Amniotic stem cell (primary cell): ENCODE measurements around the gene ANGPTL2.
A peak's percentile ranks its signal among the peaks of the same experiment; 100 is the strongest.
"Not testable (repeated sequence)": the region's sequence is repeated elsewhere in the genome, so short reads cannot be mapped to it uniquely, and the experiment has no call there.

Experiments
- DNase-seq: peaks from one replicate; lab custom pipeline; 2025; lab: John Stamatoyannopoulos, UW

The ANGPTL2 gene

GRCh38 chr9:127155314-127155960 is 33.0 kb upstream of the ANGPTL2 start:
- DNase-seq = no peak

DNA sequence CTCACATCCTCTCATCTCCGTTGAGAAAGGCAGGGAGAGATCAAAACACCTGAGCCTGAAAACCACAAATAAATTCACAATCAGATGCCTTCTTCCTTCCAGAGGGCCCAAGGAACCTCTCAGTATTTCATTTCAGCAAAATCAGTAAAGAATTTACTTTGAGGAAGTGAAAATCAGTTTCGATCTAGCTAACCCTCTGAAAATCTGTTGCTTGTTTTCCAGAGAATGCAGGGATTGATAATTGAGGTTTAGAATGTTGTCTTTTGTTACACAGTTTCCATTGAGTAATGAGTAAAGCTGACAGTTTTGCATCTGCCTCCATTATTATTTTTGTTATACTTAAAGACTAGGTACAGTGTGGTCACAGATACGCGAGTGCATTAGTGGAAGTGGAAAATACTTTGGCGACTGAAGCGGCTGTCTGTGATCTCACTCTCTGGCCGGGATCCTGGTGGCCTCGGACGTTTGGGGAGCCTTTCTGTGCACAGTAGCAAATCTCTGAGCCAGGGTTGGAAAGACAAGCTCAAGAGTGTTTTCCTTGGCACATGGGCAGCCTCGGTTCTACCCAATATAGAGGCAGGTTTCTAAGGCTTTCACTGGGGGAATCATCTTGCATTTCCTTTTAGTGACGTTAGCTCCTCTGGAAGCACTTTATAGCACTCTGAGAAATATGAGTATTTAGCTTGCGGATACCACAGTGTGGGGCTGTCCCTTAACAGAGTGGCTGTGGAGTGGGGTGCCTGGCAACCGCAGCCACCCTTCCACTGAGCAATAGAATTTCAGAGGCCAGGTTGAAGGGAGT is 32.2 kb upstream of the ANGPTL2 start:
- DNase-seq = peak; percentile 21

- DNase-seq = no peak
These were observed 31.6 kb upstream of the ANGPTL2 start for GRCh38 chr9:127154003-127154389.

DNA sequence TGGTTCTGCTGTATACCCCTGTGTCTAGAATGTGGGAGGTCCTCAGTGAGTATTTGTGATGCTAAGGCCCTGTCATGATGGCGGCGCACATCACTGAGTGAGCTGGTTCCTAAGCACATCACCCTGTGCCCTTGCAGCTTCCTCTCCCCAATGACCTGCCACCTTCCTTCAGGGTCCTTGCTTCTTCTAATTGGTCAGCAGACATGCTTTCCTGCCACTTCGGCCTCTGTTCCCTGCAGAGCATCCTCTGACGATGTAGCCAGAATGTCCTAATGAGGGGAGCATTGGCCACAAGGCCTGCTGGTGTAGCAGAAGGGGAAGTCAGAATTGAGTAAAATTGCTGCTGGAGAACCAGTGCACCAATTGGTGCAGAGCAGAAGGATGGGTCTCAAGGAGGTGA is 31.1 kb upstream of the ANGPTL2 start:
- no peak for DNase-seq

GRCh38 chr9:127149463-127150390 is 27.3 kb upstream of the ANGPTL2 start:
- no peak for DNase-seq

DNA sequence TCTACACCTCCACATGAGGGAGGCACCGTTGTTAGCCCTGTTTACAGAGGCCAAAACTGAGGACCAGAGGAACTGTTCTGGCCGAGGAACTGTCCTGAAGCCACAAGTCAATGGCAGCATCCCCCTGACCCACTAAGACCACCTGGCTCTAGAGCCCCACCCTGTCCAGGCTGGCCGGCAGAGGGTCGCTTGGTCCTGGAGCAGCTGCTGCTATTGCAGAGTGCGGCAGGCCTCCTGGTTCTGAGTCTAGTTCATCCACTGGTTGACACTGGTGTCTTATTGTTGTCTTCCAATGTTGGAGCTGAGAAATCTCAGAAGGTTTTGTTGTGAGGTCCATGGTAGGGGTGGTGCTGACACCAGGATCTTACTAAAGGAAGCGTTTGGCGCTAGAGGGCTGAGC is 26.6 kb upstream of the ANGPTL2 start:
- DNase-seq = no peak

GRCh38 chr9:127148014-127148413 is 25.6 kb upstream of the ANGPTL2 start:
- DNase-seq = no peak

- DNase-seq = no peak
These were observed 24.8 kb upstream of the ANGPTL2 start for GRCh38 chr9:127147251-127147650.

DNA sequence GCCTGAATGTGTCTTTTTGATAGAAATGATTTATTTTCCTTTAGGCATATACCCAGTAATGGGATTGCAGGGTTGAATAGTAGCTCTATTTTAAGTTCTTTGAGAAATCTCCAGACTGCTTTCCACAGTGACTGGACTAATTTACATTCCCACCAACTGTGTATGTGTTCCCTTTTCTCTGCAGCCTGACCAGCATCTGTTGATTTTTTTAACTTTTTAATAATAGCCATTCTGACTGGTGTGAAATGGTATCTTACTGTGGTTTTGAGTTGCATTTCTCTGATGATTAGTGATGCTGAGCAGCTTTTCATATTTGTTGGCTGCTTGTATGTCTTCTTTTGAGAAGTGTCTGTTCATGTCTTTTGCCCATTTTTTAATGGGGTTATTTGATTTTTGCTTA is 24.4 kb upstream of the ANGPTL2 start:
- DNase-seq = not testable (repeated sequence)

- no peak for DNase-seq
These were observed 22.4 kb upstream of the ANGPTL2 start for GRCh38 chr9:127144670-127145445.

DNA sequence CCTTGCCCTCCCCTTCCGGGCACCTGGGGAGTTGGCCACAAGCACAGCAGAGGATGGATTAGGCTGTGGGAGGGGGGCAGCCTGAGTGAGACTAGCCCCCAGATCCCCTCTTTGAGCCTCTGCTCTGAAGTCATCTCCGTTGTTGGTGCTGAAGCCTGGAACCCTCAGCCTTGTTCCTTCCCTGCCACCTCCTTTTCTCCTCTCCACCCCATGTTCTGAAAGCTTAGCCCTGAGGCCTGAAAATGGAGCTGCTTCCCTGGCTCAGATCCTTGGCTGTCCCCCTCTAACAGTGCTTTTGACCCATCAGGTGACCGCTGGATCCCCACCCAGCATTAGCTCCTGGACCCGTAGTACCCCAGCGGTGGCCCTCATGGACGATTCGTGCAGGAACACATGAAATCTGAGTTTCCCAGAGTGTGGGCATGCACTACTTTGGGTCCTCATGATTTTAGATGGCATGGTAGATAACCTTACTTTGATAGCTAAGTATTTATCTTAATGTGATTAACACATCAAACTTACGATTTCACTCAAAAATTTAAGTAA is 21.6 kb upstream of the ANGPTL2 start:
- DNase-seq = no peak

- no peak for DNase-seq
These were observed 20.6 kb upstream of the ANGPTL2 start for GRCh38 chr9:127142931-127143464.

GRCh38 chr9:127142291-127142690 is 19.9 kb upstream of the ANGPTL2 start:
- no peak for DNase-seq

- no peak for DNase-seq
These were observed 18.6 kb upstream of the ANGPTL2 start for GRCh38 chr9:127140842-127141675.

- DNase-seq = no peak
These were observed 17.7 kb upstream of the ANGPTL2 start for GRCh38 chr9:127140181-127140580.

GRCh38 chr9:127139775-127140174 is 17.3 kb upstream of the ANGPTL2 start:
- DNase-seq = no peak

GRCh38 chr9:127139071-127139731 is 16.8 kb upstream of the ANGPTL2 start:
- DNase-seq = no peak

- DNase-seq = no peak
These were observed 16.0 kb upstream of the ANGPTL2 start for GRCh38 chr9:127138444-127138843.

DNA sequence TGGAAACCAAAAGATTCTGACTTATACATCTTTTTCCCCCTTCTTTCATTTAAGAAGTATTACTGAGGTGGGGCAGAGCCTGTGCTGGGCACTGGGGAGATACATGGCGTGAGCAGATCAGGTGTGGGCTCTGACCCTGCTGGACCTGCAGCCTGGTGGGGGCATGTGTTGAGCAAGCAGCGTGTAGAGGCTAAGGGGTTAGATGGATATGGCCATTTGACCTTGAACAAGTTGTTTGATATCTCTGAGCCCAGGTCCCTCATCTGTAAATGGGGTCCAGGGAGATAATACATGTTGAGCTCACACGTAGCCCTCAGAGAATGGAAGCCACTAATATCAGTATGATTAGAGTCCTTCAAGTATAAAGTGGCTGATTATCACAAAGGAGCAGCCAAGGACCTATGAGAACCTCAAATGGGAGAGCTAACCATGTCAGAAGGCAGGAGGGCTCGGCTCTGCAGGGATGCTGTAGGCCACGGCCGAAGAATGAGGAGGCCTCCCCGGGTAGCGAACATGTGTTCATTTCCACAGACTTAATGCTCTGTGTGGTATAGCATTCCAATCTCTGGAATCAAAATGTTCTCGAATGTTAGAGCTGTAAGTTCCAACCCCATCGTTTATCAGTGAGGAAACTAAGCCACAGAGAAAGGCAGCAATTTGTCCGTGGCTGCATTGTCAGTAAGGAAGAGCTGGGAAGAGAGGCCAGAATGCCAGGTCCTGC is 15.4 kb upstream of the ANGPTL2 start:
- no peak for DNase-seq
